ENCODE measurements around the gene MYL6. TPM values are rescaled to one million over a fixed set of nuclear protein-coding genes. Genes with fewer than 3 reads are reported as not detected.
A peak's percentile ranks its signal among the peaks of the same experiment; 100 is the strongest.
"Not testable (repeated sequence)": the region's sequence is repeated elsewhere in the genome, so short reads cannot be mapped to it uniquely, and the experiment has no call there.

MYL6 gene
- total and polyA plus RNA-seq, 2 donors (not counting 3 experiments of a cell fraction or from before 2014, with no cell fraction given) = 2,543 to 8,470 TPM

DNA sequence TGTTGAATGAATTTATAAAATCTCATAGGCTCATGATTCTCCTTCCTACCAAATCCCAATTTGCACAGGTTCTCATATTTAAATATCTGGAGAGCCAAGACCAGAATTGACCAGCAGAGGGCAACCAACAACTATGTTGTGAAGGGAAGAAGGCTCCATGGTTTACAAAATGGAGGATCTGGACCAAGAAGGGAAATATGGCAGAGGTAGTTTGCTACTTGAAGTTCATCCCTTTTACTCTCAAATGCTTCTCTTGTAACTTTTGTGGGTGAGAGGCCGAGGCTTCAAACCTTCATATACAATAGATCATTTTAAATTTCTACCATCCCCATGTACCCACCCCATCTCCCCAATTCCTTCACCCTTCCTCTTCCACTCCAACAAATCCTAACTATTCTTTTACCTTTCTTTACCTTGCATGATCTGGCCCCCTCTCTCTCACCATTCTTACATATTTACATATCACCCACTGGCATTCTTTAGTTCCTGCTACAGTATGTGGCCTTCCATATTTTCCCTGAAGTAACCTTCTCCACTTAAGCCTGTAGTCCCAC lies 34.9 kb downstream of the MYL6 start:
- BruUV-seq (replicated peaks) = no TSS peak
- FAIRE-seq (peak; percentile 97), DNase-seq (ENCODE audit: low read depth, low spot score) (peak; percentile 85)
- Histone ChIP-seq H3K27me3 (ENCODE audit: control insufficient read depth in 2 of 2, insufficient read depth in 2 of 2, low read length in 2 of 2) (no peaks in the 10 kb centered on the region), H3K4me3 (replicated peaks in 1 of 3; ENCODE audit: insufficient read depth in 1 of 3, low read depth in 1 of 3, low read length in 3 of 3) (no peak overlapping the region), H3K79me2 (ENCODE audit: control insufficient read depth, insufficient read depth, low read length) (peaks cover 10% of the 10 kb centered on the region), H4K20me1 (replicated peaks; ENCODE audit: control insufficient read depth, extremely low read depth, insufficient read depth, low read length) (no peaks in the 10 kb centered on the region), H3K9ac (replicated peaks; ENCODE audit: extremely low read depth, insufficient read depth, low read length) (no peak overlapping the region), H3K4me2 (ENCODE audit: insufficient read depth, low read length) (no peak overlapping the region), H3K9me1 (replicated peaks; ENCODE audit: control insufficient read depth, extremely low read depth, insufficient read depth, low read length) (no peaks in the 10 kb centered on the region), H3K4me1 (ENCODE audit: control insufficient read depth, extremely low read depth, insufficient read depth, low read length) (peaks cover 23% of the 10 kb centered on the region), H2AFZ (ENCODE audit: low read depth, low read length) (peak overlapping the region; percentile 90), H3K27ac (ENCODE audit: insufficient read depth, low read depth, low read length) (no peak overlapping the region), H3K9me3 (replicated peaks; ENCODE audit: control insufficient read depth, insufficient read depth, low read length) (no peaks in the 10 kb centered on the region), H3K36me3 (ENCODE audit: control insufficient read depth in 2 of 2, extremely low read depth in 1 of 2, insufficient read depth in 2 of 2, low read length in 2 of 2) (no peaks in the 10 kb centered on the region)
- dilution Hi-C loops (cut with MboI; ENCODE audit: extremely low pct_ligation_motif_present, low sequenced_read_pairs) = no loop called here
- TF ChIP-seq FOS (IDR thresholded peaks at IDR 0.05; ENCODE audit: borderline replicate concordance, insufficient read depth, low read length) = no peak
- TF ChIP-seq, protein P1, sequence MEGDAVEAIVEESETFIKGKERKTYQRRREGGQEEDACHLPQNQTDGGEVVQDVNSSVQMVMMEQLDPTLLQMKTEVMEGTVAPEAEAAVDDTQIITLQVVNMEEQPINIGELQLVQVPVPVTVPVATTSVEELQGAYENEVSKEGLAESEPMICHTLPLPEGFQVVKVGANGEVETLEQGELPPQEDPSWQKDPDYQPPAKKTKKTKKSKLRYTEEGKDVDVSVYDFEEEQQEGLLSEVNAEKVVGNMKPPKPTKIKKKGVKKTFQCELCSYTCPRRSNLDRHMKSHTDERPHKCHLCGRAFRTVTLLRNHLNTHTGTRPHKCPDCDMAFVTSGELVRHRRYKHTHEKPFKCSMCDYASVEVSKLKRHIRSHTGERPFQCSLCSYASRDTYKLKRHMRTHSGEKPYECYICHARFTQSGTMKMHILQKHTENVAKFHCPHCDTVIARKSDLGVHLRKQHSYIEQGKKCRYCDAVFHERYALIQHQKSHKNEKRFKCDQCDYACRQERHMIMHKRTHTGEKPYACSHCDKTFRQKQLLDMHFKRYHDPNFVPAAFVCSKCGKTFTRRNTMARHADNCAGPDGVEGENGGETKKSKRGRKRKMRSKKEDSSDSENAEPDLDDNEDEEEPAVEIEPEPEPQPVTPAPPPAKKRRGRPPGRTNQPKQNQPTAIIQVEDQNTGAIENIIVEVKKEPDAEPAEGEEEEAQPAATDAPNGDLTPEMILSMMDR (IDR thresholded peaks at IDR 0.05; ENCODE audit: extremely low read depth in 1 of 2, insufficient read depth in 1 of 2, low read depth in 1 of 2, low read length in 2 of 2) = peak; percentile 61 to 76
- intact Hi-C loops (cut with micrococcal nuclease) = loop anchor here (1.0 to 2.0 kb wide), 5 partner anchors 31 to 272 kb away; partner anchors contain the start of genes ANKRD52, CS and NABP2
- ChIA-PET CTCF (interaction anchor here (2.1 to 2.4 kb wide), 2 partner anchors 13 to 29 kb away, joined by 8 to 15 read pairs; partner anchors contain the start of gene RNF41), POLR2A (no interaction called here)

DNA sequence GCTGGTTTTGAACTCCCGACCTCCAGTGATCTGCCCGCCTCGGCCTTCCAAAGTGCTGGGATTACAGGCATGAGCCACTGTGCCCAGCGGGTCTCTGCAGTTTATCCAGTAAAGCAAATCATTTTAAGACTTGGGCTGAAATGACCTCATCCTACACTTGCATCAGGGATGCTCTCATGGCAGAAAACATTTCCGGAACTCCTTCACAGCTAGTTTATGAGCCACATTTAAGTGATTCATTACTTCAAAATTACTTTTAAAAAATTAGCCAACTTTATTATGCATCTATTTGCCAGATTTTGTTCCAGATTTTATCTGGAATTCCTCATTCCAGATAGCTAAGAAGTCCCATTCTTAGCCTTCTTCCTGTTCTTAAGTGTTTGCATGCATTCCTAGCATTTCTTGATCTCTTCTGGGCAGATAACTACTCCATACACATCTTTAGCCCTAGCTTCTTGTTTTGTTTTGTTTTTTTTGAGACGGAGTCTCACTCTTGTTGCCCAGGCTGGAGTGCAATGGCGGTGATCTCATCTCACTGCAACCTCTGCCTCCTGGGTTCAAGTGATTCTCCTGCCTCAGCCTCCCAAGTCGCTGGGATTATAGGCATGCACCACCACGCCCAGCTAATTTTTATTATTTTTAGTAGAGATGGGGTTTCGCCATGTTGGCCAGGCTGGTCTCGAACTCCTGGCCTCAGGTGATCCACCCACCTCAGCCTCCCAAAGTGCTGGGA lies 38.8 kb downstream of the MYL6 start:
- peak; percentile 94 for TF ChIP-seq JUN (IDR thresholded peaks at IDR 0.05; ENCODE audit: borderline replicate concordance, insufficient read depth, insufficient read length, low read depth)
- peak; percentile 88 for TF ChIP-seq GATA2 (IDR thresholded peaks at IDR 0.05; ENCODE audit: insufficient read depth, insufficient read length, low read depth, low read length)
- peak; percentile 52 for TF ChIP-seq POLR2AphosphoS5 (IDR thresholded peaks at IDR 0.05; ENCODE audit: insufficient read depth, low read depth, low read length)
- peak; percentile 55 for TF ChIP-seq FOS (IDR thresholded peaks at IDR 0.05; ENCODE audit: borderline replicate concordance, insufficient read depth, low read length)
- CTCF ChIA-PET = interaction anchor here (0.7 to 4.5 kb wide), 5 partner anchors 8 to 25 kb away, joined by 3 to 42 read pairs (median 17); partner anchors contain the start of genes RNF41 and SMARCC2

More for the DNA sequence above, 38.8 kb downstream of the MYL6 start:
- DNase-seq (ENCODE audit: low read depth, low spot score) (peak; percentile 94), FAIRE-seq (peak; percentile 97)
- dilution Hi-C loops (cut with MboI; ENCODE audit: extremely low pct_ligation_motif_present, low sequenced_read_pairs); H3K4me3 ChIP-seq (replicated peaks in 1 of 3; ENCODE audit: insufficient read depth in 1 of 3, low read depth in 1 of 3, low read length in 3 of 3); H3K9me1 ChIP-seq (replicated peaks; ENCODE audit: control insufficient read depth, extremely low read depth, insufficient read depth, low read length); H3K27me3 ChIP-seq (ENCODE audit: control insufficient read depth in 2 of 2, insufficient read depth in 2 of 2, low read length in 2 of 2); H2AFZ ChIP-seq (ENCODE audit: low read depth, low read length); H3K4me2 ChIP-seq (ENCODE audit: insufficient read depth, low read length); H3K79me2 ChIP-seq (ENCODE audit: control insufficient read depth, insufficient read depth, low read length); H4K20me1 ChIP-seq (replicated peaks; ENCODE audit: control insufficient read depth, extremely low read depth, insufficient read depth, low read length); H3K36me3 ChIP-seq (ENCODE audit: control insufficient read depth in 2 of 2, extremely low read depth in 1 of 2, insufficient read depth in 2 of 2, low read length in 2 of 2); H3K9me3 ChIP-seq (replicated peaks; ENCODE audit: control insufficient read depth, insufficient read depth, low read length): not testable (repeated sequence)
- TSS peak; percentile 39 for BruUV-seq (replicated peaks)
- Histone ChIP-seq H3K9ac (replicated peaks; ENCODE audit: extremely low read depth, insufficient read depth, low read length) (peak overlapping the region; percentile 68), H3K27ac (ENCODE audit: insufficient read depth, low read depth, low read length) (peak overlapping the region; percentile 97), H3K4me1 (ENCODE audit: control insufficient read depth, extremely low read depth, insufficient read depth, low read length) (peaks cover 24% of the 10 kb centered on the region)
- POLR2A ChIA-PET = interaction anchor here (0.6 to 4.5 kb wide), 6 partner anchors 25 to 432 kb away, joined by 3 to 37 read pairs (median 4); partner anchors contain the start of genes CS, RNF41 and ZC3H10
- intact Hi-C loops (cut with micrococcal nuclease) = loop anchor here (1.0 kb wide), 1 partner anchor 27 kb away; the partner anchor contains the start of gene NABP2
